BLaER1 (cell line): ENCODE measurements around the gene ERAS.

Experiments used
- H3K27ac ChIP-seq: shearing (Covaris generic); formaldehyde crosslinking; 2 replicates; pipeline ENCODE4 v1.8.1; 2022
- H3K27me3 ChIP-seq: shearing (Covaris generic); formaldehyde crosslinking; 2 replicates; pipeline ENCODE4 v1.8.1; 2022
- H3K36me3 ChIP-seq: shearing (Covaris generic); formaldehyde crosslinking; 2 replicates; pipeline ENCODE4 v1.8.1; 2022
- H3K4me1 ChIP-seq: shearing (Covaris generic); formaldehyde crosslinking; 2 replicates; pipeline ENCODE4 v1.8.1; 2022
- H3K4me2 ChIP-seq: shearing (Covaris generic); formaldehyde crosslinking; 2 replicates; pipeline ENCODE4 v1.8.1; 2022
- H3K4me3 ChIP-seq: shearing (Covaris generic); formaldehyde crosslinking; 2 replicates; pipeline ENCODE4 v1.8.1; 2022
- H3K9ac ChIP-seq: shearing (Covaris generic); formaldehyde crosslinking; 2 replicates; pipeline ENCODE4 v1.8.1; 2022
- H3K9me3 ChIP-seq: shearing (Covaris generic); formaldehyde crosslinking; 2 replicates; pipeline ENCODE4 v1.8.1; 2022
- H4K20me1 ChIP-seq: shearing (Covaris generic); formaldehyde crosslinking; 2 replicates; pipeline ENCODE4 v1.8.1; 2022
- Cebpa-rat ChIP-seq: shearing (Covaris generic); IDR thresholded peaks from 2 replicates; pipeline ENCODE4 v1.8.1; 2022

The ERAS gene

DNA sequence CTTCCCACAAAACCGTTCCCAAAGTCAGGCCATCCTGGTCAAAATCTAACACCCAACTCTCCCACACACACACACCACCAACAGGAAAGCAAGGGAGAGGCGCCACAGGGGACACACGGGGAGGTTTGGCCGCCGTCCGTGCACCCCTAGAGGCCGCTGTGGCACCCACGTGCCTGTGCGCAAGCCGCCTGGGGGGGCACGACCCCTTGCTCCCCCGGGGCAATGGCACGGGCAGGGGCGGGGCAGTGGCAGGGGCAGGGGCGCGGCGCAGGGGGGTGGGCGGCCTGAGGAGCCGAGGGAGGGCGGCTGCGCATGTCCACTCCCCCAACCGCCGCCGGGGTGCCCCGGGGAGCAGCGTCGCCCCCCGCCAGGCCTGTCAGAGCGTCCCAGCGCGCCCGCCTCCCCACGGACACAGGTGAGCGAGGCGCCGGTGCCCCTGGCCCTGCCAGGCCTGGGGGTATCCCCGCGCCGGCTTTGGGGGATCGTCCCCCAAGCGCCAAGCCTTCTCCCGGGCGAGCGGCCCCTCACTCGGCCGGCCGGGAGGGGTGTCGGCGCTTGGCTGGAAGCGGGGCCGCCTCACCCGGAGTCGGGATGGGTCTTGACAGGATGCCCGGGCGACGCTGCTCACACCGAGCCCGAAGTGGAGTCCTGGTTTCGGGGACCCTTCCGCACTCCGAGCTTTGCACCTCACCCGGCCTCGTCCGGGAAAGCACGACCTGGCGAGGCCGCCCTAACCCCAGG, at the start of gene ERAS:
Gene ERAS (plus strand): TSS at position 379 of the 741 bp plus-strand sequence. CDS start 2,611 bp downstream, outside the sequence.
- no peaks in the 10 kb centered on the region for H3K4me1 ChIP-seq
- H3K36me3 ChIP-seq: peaks cover 59% of the 10 kb centered on the region; the same call in 1 of the 2 replicates
- peaks cover 41% of the 10 kb centered on the region for H3K9me3 ChIP-seq
- H3K9ac ChIP-seq: no peak within 1 kb of the TSS
- H3K4me3 ChIP-seq: no peak within 1 kb of the TSS
- H3K27me3 ChIP-seq: peaks cover 17% of the 10 kb centered on the region
- no peaks in the 10 kb centered on the region for H4K20me1 ChIP-seq
- H3K27ac ChIP-seq: no peak within 1 kb of the TSS
- H3K4me2 ChIP-seq: no peak within 1 kb of the TSS
- no peak for TF ChIP-seq Cebpa-rat

GRCh38 chrX:48776818-48777439, 49.4 kb upstream of the ERAS start:
- H3K9ac ChIP-seq: no peak overlapping the region
- H3K36me3 ChIP-seq: no peaks in the 10 kb centered on the region
- no peaks in the 10 kb centered on the region for H3K4me1 ChIP-seq
- peaks cover 81% of the 10 kb centered on the region for H3K27me3 ChIP-seq
- no peaks in the 10 kb centered on the region for H3K9me3 ChIP-seq
- no peak for TF ChIP-seq Cebpa-rat
- H3K4me2 ChIP-seq: no peak overlapping the region
- no peak overlapping the region for H3K4me3 ChIP-seq
- H4K20me1 ChIP-seq: no peaks in the 10 kb centered on the region
- no peak overlapping the region for H3K27ac ChIP-seq

DNA sequence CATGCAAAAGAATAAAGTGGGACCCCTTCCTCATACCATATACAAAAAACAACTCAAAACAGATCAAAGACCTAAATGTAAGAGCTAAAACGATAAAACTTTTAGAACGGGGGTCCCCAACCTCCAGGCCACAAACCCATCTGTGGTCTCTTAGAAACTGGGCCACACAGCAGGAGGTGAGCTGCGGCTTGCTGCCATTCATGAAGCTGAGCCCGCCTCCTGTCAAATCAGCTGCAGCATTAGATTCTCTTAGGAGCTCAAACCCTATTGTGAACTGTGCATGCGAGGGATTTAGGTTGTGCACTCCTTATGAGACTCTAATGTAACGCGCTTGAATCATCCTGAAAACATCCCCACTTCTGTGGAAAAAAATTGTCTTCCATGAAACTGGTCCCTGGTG, 46.9 kb upstream of the ERAS start:
- TF ChIP-seq Cebpa-rat: no peak
- Histone ChIP-seq H3K4me2 (no peak overlapping the region), H3K27ac (no peak overlapping the region), H3K27me3 (peaks cover 72% of the 10 kb centered on the region), H3K36me3 (no peaks in the 10 kb centered on the region), H3K4me3 (no peak overlapping the region), H3K9ac (no peak overlapping the region), H3K4me1 (no peaks in the 10 kb centered on the region), H4K20me1 (no peaks in the 10 kb centered on the region), H3K9me3 (no peaks in the 10 kb centered on the region)

DNA sequence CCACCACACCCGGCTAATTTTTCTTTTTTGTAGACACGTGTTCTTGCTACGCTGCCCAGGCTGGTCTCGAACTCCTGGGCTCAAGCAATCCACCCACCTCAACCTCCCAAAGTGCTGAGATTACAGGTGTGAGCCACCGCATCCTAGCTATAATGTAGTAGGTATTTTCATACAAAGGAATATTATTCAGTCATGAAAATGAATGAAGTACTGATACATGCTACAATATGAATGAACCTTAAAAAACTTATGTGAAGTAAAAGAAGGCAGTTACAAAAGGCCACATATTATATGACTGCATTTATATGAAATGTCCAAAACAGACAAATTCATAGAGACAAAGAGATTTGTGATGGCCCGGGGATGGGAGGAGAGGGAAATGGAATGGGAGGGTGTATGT, 44.6 kb upstream of the ERAS start:
- H3K9ac ChIP-seq: no peak overlapping the region
- no peak overlapping the region for H3K4me2 ChIP-seq
- H3K4me3 ChIP-seq: no peak overlapping the region
- no peaks in the 10 kb centered on the region for H3K36me3 ChIP-seq
- H3K4me1 ChIP-seq: no peaks in the 10 kb centered on the region
- no peaks in the 10 kb centered on the region; the same call in 1 of the 2 replicates for H4K20me1 ChIP-seq
- TF ChIP-seq Cebpa-rat: no peak
- peaks cover 54% of the 10 kb centered on the region for H3K27me3 ChIP-seq
- no peaks in the 10 kb centered on the region for H3K9me3 ChIP-seq
- H3K27ac ChIP-seq: no peak overlapping the region

DNA sequence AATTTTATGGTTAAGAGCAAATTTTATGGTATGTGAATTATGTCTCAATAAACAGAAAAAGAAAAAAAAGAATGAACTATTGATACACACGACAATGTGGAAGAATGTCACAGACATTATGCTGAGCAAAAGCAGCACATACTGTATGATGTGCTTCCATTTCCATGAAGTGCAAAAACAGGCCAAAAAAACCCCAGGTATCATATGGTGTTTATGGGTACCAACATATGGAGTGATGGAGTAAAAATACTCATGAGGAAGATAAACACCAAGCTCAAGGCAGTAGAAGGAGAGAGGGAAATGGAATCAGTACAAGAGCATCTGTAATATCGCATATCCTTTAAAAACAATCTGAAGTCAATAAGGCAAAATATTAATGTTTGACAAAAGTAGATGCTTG, 44.1 kb upstream of the ERAS start:
- no peaks in the 10 kb centered on the region; the same call in 1 of the 2 replicates for H4K20me1 ChIP-seq
- H3K9ac ChIP-seq: no peak overlapping the region
- H3K36me3 ChIP-seq: no peaks in the 10 kb centered on the region
- no peak overlapping the region for H3K4me3 ChIP-seq
- peaks cover 54% of the 10 kb centered on the region for H3K27me3 ChIP-seq
- no peaks in the 10 kb centered on the region for H3K9me3 ChIP-seq
- no peak overlapping the region for H3K27ac ChIP-seq
- H3K4me1 ChIP-seq: no peaks in the 10 kb centered on the region
- no peak for TF ChIP-seq Cebpa-rat
- no peak overlapping the region for H3K4me2 ChIP-seq

GRCh38 chrX:48782795-48783194, 43.5 kb upstream of the ERAS start:
- no peaks in the 10 kb centered on the region; the same call in 1 of the 2 replicates for H4K20me1 ChIP-seq
- H3K4me2 ChIP-seq: no peak overlapping the region
- H3K9me3 ChIP-seq: no peaks in the 10 kb centered on the region
- H3K4me3 ChIP-seq: no peak overlapping the region
- no peaks in the 10 kb centered on the region for H3K4me1 ChIP-seq
- H3K36me3 ChIP-seq: no peaks in the 10 kb centered on the region
- no peak overlapping the region for H3K27ac ChIP-seq
- no peak overlapping the region for H3K9ac ChIP-seq
- peaks cover 54% of the 10 kb centered on the region for H3K27me3 ChIP-seq
- no peak for TF ChIP-seq Cebpa-rat

- Histone ChIP-seq H3K4me3 (no peak overlapping the region), H3K4me1 (no peaks in the 10 kb centered on the region)
Observed at GRCh38 chrX:48784726-48785125, 41.6 kb upstream of the ERAS start.

GRCh38 chrX:48785186-48785539, 41.1 kb upstream of the ERAS start:
- no peak overlapping the region for H3K9ac ChIP-seq
- H4K20me1 ChIP-seq: no peaks in the 10 kb centered on the region; the same call in 1 of the 2 replicates
- H3K27me3 ChIP-seq: peaks cover 46% of the 10 kb centered on the region; the same call in 1 of the 2 replicates
- H3K9me3 ChIP-seq: no peaks in the 10 kb centered on the region
- H3K27ac ChIP-seq: no peak overlapping the region
- no peaks in the 10 kb centered on the region for H3K4me1 ChIP-seq
- H3K36me3 ChIP-seq: no peaks in the 10 kb centered on the region
- no peak overlapping the region for H3K4me2 ChIP-seq
- H3K4me3 ChIP-seq: no peak overlapping the region
- no peak for TF ChIP-seq Cebpa-rat

More at GRCh38 chrX:48784726-48785125, 41.6 kb upstream of the ERAS start:
- no peaks in the 10 kb centered on the region; the same call in 1 of the 2 replicates for H4K20me1 ChIP-seq
- H3K9me3 ChIP-seq: no peaks in the 10 kb centered on the region
- no peaks in the 10 kb centered on the region for H3K36me3 ChIP-seq
- no peak for TF ChIP-seq Cebpa-rat
- H3K9ac ChIP-seq: no peak overlapping the region
- peaks cover 47% of the 10 kb centered on the region for H3K27me3 ChIP-seq
- no peak overlapping the region for H3K27ac ChIP-seq
- no peak overlapping the region for H3K4me2 ChIP-seq

DNA sequence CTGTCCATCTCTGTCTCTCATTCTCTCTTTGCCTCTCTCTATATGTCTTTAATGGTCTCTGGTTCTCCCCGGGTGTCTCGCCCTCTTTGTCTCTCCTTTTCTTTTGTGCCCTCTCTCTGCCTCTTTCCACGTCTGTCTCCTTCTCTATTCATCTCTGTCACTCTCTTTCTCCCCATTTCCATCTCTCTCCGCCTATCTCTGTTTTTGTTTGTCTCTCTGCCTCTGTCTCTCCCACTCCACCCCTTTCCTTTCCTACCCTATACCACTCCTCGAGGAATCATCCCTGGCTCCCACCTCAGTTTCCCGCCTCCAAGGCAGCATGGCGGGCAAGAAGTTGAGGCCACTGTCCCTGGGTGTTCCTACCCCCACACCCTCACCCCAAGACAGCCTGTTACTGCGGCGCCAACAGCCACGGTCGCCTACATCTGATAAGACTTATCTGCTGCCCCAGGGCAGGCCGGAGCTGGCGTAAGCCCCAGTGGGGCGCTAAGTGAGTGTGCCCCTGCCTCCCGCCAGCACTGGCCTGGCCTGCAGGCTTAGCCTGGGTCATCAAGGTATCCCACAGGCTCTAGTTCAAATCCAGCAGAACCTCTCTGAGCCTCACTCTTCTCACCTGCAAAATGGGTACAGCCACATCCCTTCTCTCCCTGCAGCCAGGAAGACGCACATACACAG, 40.6 kb upstream of the ERAS start:
- no peaks in the 10 kb centered on the region for H3K9me3 ChIP-seq
- H3K4me3 ChIP-seq: no peak overlapping the region

More for the DNA sequence above, 40.6 kb upstream of the ERAS start:
- no peaks in the 10 kb centered on the region; the same call in 1 of the 2 replicates for H4K20me1 ChIP-seq
- peaks cover 45% of the 10 kb centered on the region; the same call in 1 of the 2 replicates for H3K27me3 ChIP-seq
- H3K4me1 ChIP-seq: no peaks in the 10 kb centered on the region
- no peak for TF ChIP-seq Cebpa-rat
- no peaks in the 10 kb centered on the region for H3K36me3 ChIP-seq
- no peak overlapping the region for H3K4me2 ChIP-seq
- H3K9ac ChIP-seq: no peak overlapping the region
- no peak overlapping the region for H3K27ac ChIP-seq
